IMR-90 (cell line): Measurements from ENCODE around the gene SGTB. TPM values are rescaled to one million over a fixed set of nuclear protein-coding genes. Genes with fewer than 3 reads are reported as not detected.

Source experiments
- ATAC-seq: fragments of 200-7000 bp; cut with Tn5 transposase; 2 replicates; pipeline ENCODE4 v1.9.1; 2020; ENCODE audit warnings: low read depth, mild to moderate bottlenecking, moderate library complexity
- BruUV-seq: library from RNA; stranded (reverse); fragments of 400-500 nt; replicated peaks from 2 replicates; lab custom pipeline; 2021; lab: Mats Ljungman, UMichigan
- CTCF ChIA-PET: fragments of 300-600 bp; formaldehyde crosslinking; extraction: SDS; loops from one replicate; lab custom pipeline; 2021; ENCODE audit warnings: antibody characterized with exemption; lab: Yijun Ruan, JAX
- POLR2A ChIA-PET: fragments of 300-600 bp; sonication (Branson Sonifier 250); formaldehyde crosslinking; loops from one replicate; lab custom pipeline; 2022; ENCODE audit warnings: antibody characterized with exemption; ENCODE audit not compliant: unreplicated experiment; lab: Charles Lee
- DNase-seq: peaks from one replicate; pipeline ENCODE4 v3.0.0; 2013
- H2AFZ ChIP-seq: replicated peaks from 2 replicates; pipeline ENCODE3; 2013; ENCODE audit warnings: low read length, mild to moderate bottlenecking; ENCODE audit not compliant: poor library complexity
- H2AK5ac ChIP-seq: 2 replicates; pipeline ENCODE4 v1.6.1; 2013; ENCODE audit warnings: low read depth, low read length, inconsistent platforms
- H2AK9ac ChIP-seq: replicated peaks from 2 replicates; pipeline ENCODE3; 2013; ENCODE audit warnings: mild to moderate bottlenecking, low read depth, low read length, moderate library complexity; ENCODE audit not compliant: poor library complexity
- H2BK120ac ChIP-seq: 2 replicates; pipeline ENCODE4 v1.6.1; 2013; ENCODE audit warnings: low read depth, low read length, inconsistent platforms
- H2BK15ac ChIP-seq: 3 replicates; pipeline ENCODE4 v1.6.1; 2013; ENCODE audit warnings: low read depth, low read length, inconsistent platforms
- H2BK20ac ChIP-seq: 2 replicates; pipeline ENCODE4 v1.6.1; 2013; ENCODE audit warnings: low read depth, mild to moderate bottlenecking, inconsistent platforms, low read length, moderate library complexity
- H2BK5ac ChIP-seq: 2 replicates; pipeline ENCODE4 v1.6.1; 2013; ENCODE audit warnings: mild to moderate bottlenecking, low read depth, low read length, inconsistent platforms; ENCODE audit not compliant: poor library complexity, severe bottlenecking
- H3K14ac ChIP-seq: replicated peaks from 2 replicates; pipeline ENCODE4 v1.6.1; 2013; ENCODE audit warnings: low read depth, low read length, inconsistent platforms
- H3K18ac ChIP-seq: 2 replicates; pipeline ENCODE4 v1.6.1; 2013; ENCODE audit warnings: low read depth, low read length, control low read depth
- H3K23ac ChIP-seq: 2 replicates; pipeline ENCODE4 v1.6.1; 2013; ENCODE audit warnings: low read depth, low read length, inconsistent platforms
- H3K27ac ChIP-seq: 2 replicates; pipeline ENCODE4 v1.5.1; 2013; ENCODE audit warnings: mild to moderate bottlenecking, control low read depth, low read length; ENCODE audit not compliant: insufficient read depth
- H3K27me3 ChIP-seq: 2 replicates; pipeline ENCODE4 v1.6.1; 2013; ENCODE audit warnings: low read length; ENCODE audit not compliant: control insufficient read depth, insufficient read depth
- H3K36me3 ChIP-seq: 2 replicates; pipeline ENCODE4 v1.6.1; 2013; ENCODE audit warnings: low read length, mixed read lengths; ENCODE audit not compliant: control insufficient read depth, insufficient read depth
- H3K4ac ChIP-seq: 2 replicates; pipeline ENCODE4 v1.6.1; 2013; ENCODE audit warnings: low read depth, low read length, inconsistent platforms
- H3K4me1 ChIP-seq: 2 replicates; pipeline ENCODE4 v1.6.1; 2013; ENCODE audit warnings: low read length, mixed read lengths; ENCODE audit not compliant: control insufficient read depth, insufficient read depth
- H3K4me2 ChIP-seq: 2 replicates; pipeline ENCODE4 v1.6.1; 2013; ENCODE audit warnings: low read depth, mild to moderate bottlenecking, control low read depth, low read length, moderate library complexity
- H3K4me3 ChIP-seq: 2 replicates; pipeline ENCODE4 v1.5.1; 2013; ENCODE audit warnings: low read depth, mild to moderate bottlenecking, control low read depth, low read length, moderate library complexity; ENCODE audit not compliant: insufficient read depth
- H3K56ac ChIP-seq: 2 replicates; pipeline ENCODE4 v1.6.1; 2013; ENCODE audit warnings: low read length, inconsistent platforms; ENCODE audit not compliant: insufficient read depth; ENCODE audit errors: extremely low read depth
- H3K79me1 ChIP-seq, 2 experiments: 2 replicates each; pipeline ENCODE4 v1.6.1; 2013; ENCODE audit warnings: low read length in 2 of 2, inconsistent platforms in 1 of 2, low read depth in 1 of 2
- H3K9ac ChIP-seq: 2 replicates; pipeline ENCODE4 v1.6.1; 2013; ENCODE audit warnings: low read depth, low read length, control low read depth
- H3K9me1 ChIP-seq: 2 replicates; pipeline ENCODE4 v1.6.1; 2013; ENCODE audit warnings: low read length, inconsistent platforms; ENCODE audit not compliant: insufficient read depth
- H3K9me3 ChIP-seq: 2 replicates; pipeline ENCODE4 v1.6.1; 2013; ENCODE audit warnings: low read length; ENCODE audit not compliant: control insufficient read depth, insufficient read depth
- H4K20me1 ChIP-seq: 2 replicates; pipeline ENCODE4 v1.6.1; 2013; ENCODE audit warnings: low read length, inconsistent platforms; ENCODE audit not compliant: insufficient read depth
- H4K5ac ChIP-seq: 2 replicates; pipeline ENCODE4 v1.6.1; 2013; ENCODE audit warnings: mild to moderate bottlenecking, low read depth, low read length, control low read depth
- H4K8ac ChIP-seq, 2 experiments: 2 replicates each; pipeline ENCODE4 v1.6.1; 2013; ENCODE audit warnings: low read depth in 2 of 2, low read length in 2 of 2, control low read depth in 1 of 2, inconsistent platforms in 1 of 2
- H4K91ac ChIP-seq: 2 replicates; pipeline ENCODE4 v1.6.1; 2013; ENCODE audit warnings: low read depth, low read length, inconsistent platforms; ENCODE audit not compliant: insufficient read depth
- CEBPB ChIP-seq: IDR thresholded peaks from 2 replicates; pipeline ENCODE4 v1.6.1; 2012; ENCODE audit warnings: low read depth, low read length, improper control_type of control experiment
- MAFK ChIP-seq: IDR thresholded peaks from 2 replicates; pipeline ENCODE4 v1.6.1; 2012; ENCODE audit warnings: low read depth, low read length, improper control_type of control experiment
- POLR2A ChIP-seq: IDR thresholded peaks from 2 replicates; pipeline ENCODE4 v1.6.1; 2012; ENCODE audit warnings: mild to moderate bottlenecking, low read depth, low read length
- RFX5 ChIP-seq: IDR thresholded peaks from 2 replicates; pipeline ENCODE4 v1.8.0; 2012; ENCODE audit warnings: low read depth, mild to moderate bottlenecking, low read length, moderate library complexity
- WGBS, 2 experiments: methylation state at CpG; one replicate each; pipeline versions ENCODE4 v1.1.5 to v1.1.7; 2013; ENCODE audit warnings: missing lambda C conversion rate in 2 of 2; ENCODE audit not compliant: insufficient read length in 1 of 2; ENCODE audit errors: extremely low coverage in 2 of 2; 5-methylcytosine and 5-hydroxymethylcytosine counted together
- dilution Hi-C: fragments of 300-500 bp; cut with HindIII; formaldehyde crosslinking; loops from one replicate; pipeline ENCODE4 v1.14.3; 2018; ENCODE audit warnings: low sequenced_read_pairs; ENCODE audit not compliant: unreplicated experiment
- in situ Hi-C: fragments of 300-500 bp; cut with MboI; formaldehyde crosslinking; loops from 3 replicates; pipeline ENCODE4 v1.14.3; 2019; ENCODE audit warnings: low sequenced_read_pairs, inconsistent platforms, mixed read lengths
- intact Hi-C: fragments of 100-400 bp; cut with micrococcal nuclease; formaldehyde crosslinking; loops from 2 replicates; pipeline ENCODE4 v1.10.0; 2022
- polyA plus RNA-seq, 3 experiments: library from polyadenylated mRNA; depleted of rRNA; stranded (reverse); fragments of >200 nt; gene quantifications; 2 replicates each; pipeline ENCODE4 v1.2.3, GENCODE V29; 2012; ENCODE audit warnings: low replicate concordance in 1 of 3
- total RNA-seq: library from RNA; depleted of rRNA; stranded (reverse); fragments of >200 nt; gene quantifications from 2 replicates; pipeline ENCODE4 v1.2.3, GENCODE V29; 2012

The SGTB gene
- total and polyA plus RNA-seq, 2 of the 4 experiments (the other 2 are of a cell fraction) = 7.5 to 15.1 TPM

GRCh38 chr5:65707663-65708062, 14.2 kb downstream of the SGTB start:
- no peak overlapping the region for H2BK120ac ChIP-seq
- H2BK5ac ChIP-seq = no peak overlapping the region
- no peak overlapping the region for H4K91ac ChIP-seq
- CTCF ChIA-PET = no interaction called here
- H2BK20ac ChIP-seq = no peak overlapping the region
- peaks cover 17% of the 10 kb centered on the region for H3K36me3 ChIP-seq
- WGBS, 2 experiments = no CpG with 5 or more reads among the region's 4 CpGs
- BruUV-seq = no TSS peak
- no peak overlapping the region for H2AK9ac ChIP-seq
- H3K79me1 ChIP-seq = peaks cover 4 to 9% of the 10 kb centered on the region in 2 experiments; a peak in 3 of 4 replicates
- no peak overlapping the region for H3K23ac ChIP-seq
- H2AK5ac ChIP-seq = no peak overlapping the region
- H3K9me3 ChIP-seq = no peaks in the 10 kb centered on the region
- no peaks in the 10 kb centered on the region for H3K9me1 ChIP-seq
- in situ Hi-C loops = no loop called here
- no peaks in the 10 kb centered on the region for H3K4me1 ChIP-seq
- no peak overlapping the region for H3K4me3 ChIP-seq
- dilution Hi-C loops = no loop called here
- no peak overlapping the region for H4K8ac ChIP-seq
- no peak overlapping the region for H2BK15ac ChIP-seq
- POLR2A ChIA-PET = no interaction called here
- ATAC-seq (no peak), DNase-seq (no peak)
- H3K4me2 ChIP-seq = no peak overlapping the region
- no peak overlapping the region for H2AFZ ChIP-seq
- H3K14ac ChIP-seq = no peak overlapping the region
- H3K4ac ChIP-seq = no peak overlapping the region
- TF ChIP-seq POLR2A (no peak), MAFK (no peak), RFX5 (no peak), CEBPB (no peak)
- no peak overlapping the region for H4K5ac ChIP-seq
- H3K27ac ChIP-seq = no peak overlapping the region
- H4K20me1 ChIP-seq = no peaks in the 10 kb centered on the region
- H3K27me3 ChIP-seq = no peaks in the 10 kb centered on the region
- no peak overlapping the region for H3K56ac ChIP-seq
- H3K18ac ChIP-seq = no peak overlapping the region
- intact Hi-C loops = no loop called here
- no peak overlapping the region for H3K9ac ChIP-seq
